Heart right ventricle (tissue), 16 donors: ENCODE data around the gene MTERF4. TPM values are rescaled to one million over a fixed set of nuclear protein-coding genes. Genes with fewer than 3 reads are reported as not detected.

Source experiments
- ATAC-seq, 8 donors: fragments of 200-7000 bp; cut with Tn5 transposase; one replicate each; pipeline ENCODE4 v1.9.1; 2020; ENCODE audit warnings: mild to moderate bottlenecking in 8 of 8, moderate library complexity in 8 of 8, moderate number of reproducible peaks in 1 of 8
- DNase-seq, 2 donors: peaks; one replicate each; pipeline ENCODE4 v3.0.0-alpha.2; 2020
- H3K27ac ChIP-seq, 10 donors: fragments of 200-600 bp; sonication (generic) in 2 of 10; one replicate each; pipeline versions ENCODE4 v1.5.0 to v1.8.0; 2020 to 2022; ENCODE audit warnings: mild to moderate bottlenecking in 3 of 10
- H3K27me3 ChIP-seq, 7 donors: fragments of 200-600 bp; one replicate each; pipeline ENCODE4 v1.8.0; 2021 to 2022; ENCODE audit warnings: mild to moderate bottlenecking in 2 of 7
- H3K36me3 ChIP-seq, 9 donors: fragments of 200-600 bp; sonication (generic) in 1 of 9; one replicate each; pipeline versions ENCODE4 v1.5.0 to v1.8.0; 2020 to 2022; ENCODE audit warnings: mild to moderate bottlenecking in 2 of 9
- H3K4me1 ChIP-seq, 9 donors: fragments of 200-600 bp; sonication (generic) in 1 of 9; one replicate each; pipeline versions ENCODE4 v1.5.0 to v1.8.0; 2020 to 2022; ENCODE audit warnings: mild to moderate bottlenecking in 4 of 9
- H3K4me3 ChIP-seq, 10 donors: fragments of 200-600 bp; sonication (generic) in 2 of 10; one replicate each; pipeline versions ENCODE4 v1.5.0 to v1.8.0; 2020 to 2022; ENCODE audit warnings: mild to moderate bottlenecking in 7 of 10, moderate library complexity in 2 of 10
- H3K9me3 ChIP-seq, 11 donors: fragments of 200-600 bp in 10 of 11; sonication (generic) in 2 of 11; one replicate each; pipeline versions ENCODE4 v1.5.0 to v1.8.0; 2013 to 2022; ENCODE audit warnings: mild to moderate bottlenecking in 2 of 11, control low read depth in 1 of 11, moderate library complexity in 1 of 11
- WGBS, 2 donors: extraction: QIAGEN DNeasy Blood & Tissue Kit; methylation state at CpG; one replicate each; pipeline ENCODE4 v1.1.7; 2013; ENCODE audit warnings: inconsistent platforms in 1 of 2; 5-methylcytosine and 5-hydroxymethylcytosine counted together
- intact Hi-C, 10 donors: fragments of 100-400 bp; cut with DNase I; formaldehyde crosslinking; loops; one replicate each; pipeline versions ENCODE4 v1.11.1 to v1.14.2; 2022
- polyA plus RNA-seq, 2 donors: library from polyadenylated mRNA; stranded (reverse); fragments of 200-250 nt; gene quantifications; one replicate each; pipeline ENCODE4 v1.2.3, GENCODE V29; 2013
- total RNA-seq, 10 donors: library from RNA; stranded (reverse); fragmentation: NEBNext Ultra II Directional in 3 of 10; extraction: Animal tissue kit (Norgen Biotek cat#: 25700) in 3 of 10; gene quantifications; one replicate each; pipeline versions ENCODE4 v1.2.1 to v1.2.4, GENCODE V29; 2021 to 2023
- TF ChIP-seq, protein P1 (sequence below), 9 donors: fragments of 200-600 bp; sonication (generic) in 2 of 9; IDR thresholded peaks; one replicate each; pipeline versions ENCODE4 v1.5.0 to v1.8.0; 2021 to 2022; ENCODE audit warnings: antibody characterized with exemption in 9 of 9, mild to moderate bottlenecking in 5 of 9, moderate library complexity in 1 of 9
- donor health status: Arrhythmogenic right ventricular cardiomyopathy.
- donor health status: ischemic (EF 13 %, LVEDD 7.1; RV severe dilation, severe dysfunction).
- donor health status: healthy with polysubstance abuse.
- donor health status: DM: no; HTN: yes; CAD: no.
- donor health status: DM: no; HTN: no; CAD: no.
- donor health status: ischemic (EF 25% LVEDD 6.9; RV normal size, moderate dysfunction).
- donor health status: ischemic (EF 25% LVEDD 5.7; RV mildly dilated, moderate dysfunction).
- donor health status: healthy.
- donor health status: DM: yes; HTN: yes; CAD: no.
- donor health status: Ischemic cardiomyopathy.
- donor health status: ischemic (EF 35%, LVEDD 5.7; RV mildly dilated, moderate dysfunction).
- donor health status: nonischemic (EF 11% LVEDD 7.7; RV severe dilation, severe dysfunction).
- donor health status: DM: yes; HTN: yes; CAD: no.
- donor health status: PGD.
- donor health status: ischemic (EF 29% LVEDD 5.4; RV normal size, mild dysfunction).
- donor health status: nonischemic (EF 23%, LVEDD 6.1; RV moderate dilation, normal function).

MTERF4 gene
- total and polyA plus RNA-seq, 12 donors, result 18.5 to 27.1 (median 23.1) TPM

DNA sequence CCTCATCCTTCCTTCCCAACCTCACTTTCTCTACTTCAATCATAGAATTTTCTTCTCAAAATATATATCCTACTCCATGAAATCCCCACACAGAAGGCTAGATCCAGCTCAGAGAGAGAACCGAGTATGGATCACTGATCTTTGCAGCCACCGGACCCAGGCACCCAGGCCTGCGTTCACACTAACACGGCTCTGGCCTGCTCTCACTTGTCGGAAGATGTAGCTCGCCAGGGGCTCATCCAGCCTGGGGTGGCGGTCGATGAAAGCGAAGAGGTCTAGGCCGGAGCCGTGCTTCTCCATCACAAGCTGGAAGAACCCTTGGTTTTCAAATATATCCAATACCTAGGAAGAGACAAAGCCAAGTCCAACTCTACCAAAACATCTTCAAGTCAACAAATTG lies 12.7 kb upstream of the MTERF4 start:
- H3K4me3 ChIP-seq, result no peak overlapping the region
- ATAC-seq, result no peak
- intact Hi-C loops, result no loop called here
- 93 to 97% methylated on average over 11 of the region's 11 CpGs for WGBS, 2 donors
- no peak for DNase-seq
- H3K27ac ChIP-seq, result no peak overlapping the region
- H3K27me3 ChIP-seq, result no peaks in the 10 kb centered on the region
- H3K9me3 ChIP-seq, result no peaks in the 10 kb centered on the region
- H3K4me1 ChIP-seq, result no peaks in the 10 kb centered on the region
- H3K36me3 ChIP-seq, result peaks cover 0 to 10% (median 0%) of the 10 kb centered on the region in 9 donors
- TF ChIP-seq, protein P1, sequence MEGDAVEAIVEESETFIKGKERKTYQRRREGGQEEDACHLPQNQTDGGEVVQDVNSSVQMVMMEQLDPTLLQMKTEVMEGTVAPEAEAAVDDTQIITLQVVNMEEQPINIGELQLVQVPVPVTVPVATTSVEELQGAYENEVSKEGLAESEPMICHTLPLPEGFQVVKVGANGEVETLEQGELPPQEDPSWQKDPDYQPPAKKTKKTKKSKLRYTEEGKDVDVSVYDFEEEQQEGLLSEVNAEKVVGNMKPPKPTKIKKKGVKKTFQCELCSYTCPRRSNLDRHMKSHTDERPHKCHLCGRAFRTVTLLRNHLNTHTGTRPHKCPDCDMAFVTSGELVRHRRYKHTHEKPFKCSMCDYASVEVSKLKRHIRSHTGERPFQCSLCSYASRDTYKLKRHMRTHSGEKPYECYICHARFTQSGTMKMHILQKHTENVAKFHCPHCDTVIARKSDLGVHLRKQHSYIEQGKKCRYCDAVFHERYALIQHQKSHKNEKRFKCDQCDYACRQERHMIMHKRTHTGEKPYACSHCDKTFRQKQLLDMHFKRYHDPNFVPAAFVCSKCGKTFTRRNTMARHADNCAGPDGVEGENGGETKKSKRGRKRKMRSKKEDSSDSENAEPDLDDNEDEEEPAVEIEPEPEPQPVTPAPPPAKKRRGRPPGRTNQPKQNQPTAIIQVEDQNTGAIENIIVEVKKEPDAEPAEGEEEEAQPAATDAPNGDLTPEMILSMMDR (IDR thresholded peaks at IDR 0.05), result no peak

DNA sequence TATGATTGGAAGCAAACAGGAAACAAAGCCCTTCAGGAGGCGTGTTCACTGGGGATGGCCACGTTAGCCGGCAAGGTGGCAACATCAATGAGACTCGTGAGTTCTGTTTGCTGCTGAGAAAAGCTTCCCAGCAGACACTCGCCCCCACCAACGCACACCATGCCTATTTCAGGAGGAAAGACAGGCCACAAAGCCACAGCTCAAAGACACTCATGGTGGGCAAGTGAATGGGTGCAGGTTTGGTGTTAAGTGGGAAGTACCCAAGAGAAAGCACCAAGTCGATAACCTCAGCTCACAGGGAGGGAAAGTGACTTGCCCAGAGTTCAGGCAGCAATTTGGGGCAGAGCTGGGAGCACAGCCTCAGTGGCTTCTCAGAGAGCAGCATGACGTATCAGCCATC lies 10.5 kb upstream of the MTERF4 start:
- Histone ChIP-seq H3K36me3 (peaks cover 0 to 10% (median 0%) of the 10 kb centered on the region in 9 donors), H3K27me3 (no peaks in the 10 kb centered on the region), H3K4me3 (no peak overlapping the region), H3K27ac (no peak overlapping the region), H3K4me1 (no peaks in the 10 kb centered on the region), H3K9me3 (no peaks in the 10 kb centered on the region)
- ATAC-seq, result no peak
- no peak for DNase-seq
- TF ChIP-seq, protein P1 (IDR thresholded peaks at IDR 0.05), result no peak
- intact Hi-C loops, result no loop called here
- 84 to 85% methylated on average over 8 of the region's 8 CpGs for WGBS, 2 donors

DNA sequence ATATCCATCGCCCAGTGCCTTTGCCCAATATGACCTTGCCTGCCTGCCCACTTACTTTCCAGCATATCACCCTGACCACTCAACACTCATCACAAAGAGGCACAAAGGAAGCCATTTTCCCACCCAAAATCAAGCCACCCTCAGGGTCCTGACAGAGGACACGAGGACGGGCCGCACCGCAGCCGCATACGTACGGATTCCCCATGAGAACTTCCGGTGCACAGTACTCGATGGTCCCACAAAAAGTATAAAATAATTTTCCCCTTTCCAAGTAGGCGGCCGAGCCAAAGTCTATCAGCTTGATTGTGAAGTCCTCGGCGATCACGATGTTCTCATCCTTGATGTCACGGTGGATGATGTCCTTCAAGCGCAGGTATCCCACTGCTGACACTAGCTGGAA lies 10.0 kb upstream of the MTERF4 start:
- Histone ChIP-seq H3K27me3 (no peaks in the 10 kb centered on the region), H3K36me3 (peaks cover 0 to 10% (median 0%) of the 10 kb centered on the region in 9 donors), H3K27ac (no peak overlapping the region), H3K4me3 (no peak overlapping the region), H3K9me3 (no peaks in the 10 kb centered on the region), H3K4me1 (no peaks in the 10 kb centered on the region)
- TF ChIP-seq, protein P1 (IDR thresholded peaks at IDR 0.05), result no peak
- intact Hi-C loops, result no loop called here
- DNase-seq, result no peak
- no peak for ATAC-seq
- 93 to 96% methylated on average over 17 of the region's 17 CpGs for WGBS, 2 donors

DNA sequence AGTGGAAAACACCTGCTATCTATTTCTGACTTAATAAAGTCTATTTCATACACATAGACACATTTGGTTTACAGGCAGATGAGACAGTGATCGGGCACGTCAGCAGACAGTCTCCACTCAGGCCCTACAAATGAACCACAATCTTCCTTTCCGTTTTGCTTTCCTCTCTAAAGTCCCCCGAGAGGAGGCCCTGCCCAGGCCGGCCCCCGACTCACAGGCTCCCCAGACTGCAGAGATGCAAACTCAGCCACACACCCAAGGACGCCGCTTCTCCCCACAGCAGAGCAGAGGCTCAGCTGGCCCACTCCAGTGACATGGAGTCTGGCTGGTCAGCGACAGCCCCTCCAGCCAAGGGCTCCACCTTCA lies 9.3 kb upstream of the MTERF4 start:
- Histone ChIP-seq H3K4me1 (no peaks in the 10 kb centered on the region), H3K27me3 (no peaks in the 10 kb centered on the region), H3K36me3 (peaks cover 0 to 10% (median 0%) of the 10 kb centered on the region in 9 donors), H3K9me3 (no peaks in the 10 kb centered on the region), H3K4me3 (no peak overlapping the region), H3K27ac (no peak overlapping the region)
- TF ChIP-seq, protein P1 (IDR thresholded peaks at IDR 0.05), result no peak
- DNase-seq (no peak), ATAC-seq (no peak)
- 82 to 84% methylated on average over 9 of the region's 9 CpGs for WGBS, 2 donors
- intact Hi-C loops, result no loop called here
